Measurements from ENCODE around the gene GID4. TPM values are rescaled to one million over a fixed set of nuclear protein-coding genes. Genes with fewer than 3 reads are reported as not detected.

The GID4 gene
- total RNA-seq, 1 experiment from 2014 or later: 11.4 TPM

DNA sequence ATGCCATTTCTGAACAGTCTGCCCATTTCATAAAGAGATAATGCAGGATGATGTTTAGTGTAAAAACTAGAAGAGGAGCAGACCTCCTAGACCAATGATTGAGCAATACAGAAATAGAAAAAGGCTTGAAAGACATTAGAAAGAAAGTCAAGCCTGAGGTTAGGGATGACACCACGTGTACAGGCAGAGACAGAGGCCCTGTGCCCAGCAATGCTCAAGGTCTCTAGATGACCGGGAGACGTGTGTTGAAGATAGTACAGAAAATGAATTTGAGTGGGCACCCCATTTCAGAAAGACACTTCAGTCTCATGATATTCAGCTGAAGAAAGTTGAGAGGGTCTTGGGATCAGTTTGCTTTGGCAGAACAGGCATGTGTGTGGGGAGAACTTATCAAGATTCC is 5.4 kb downstream of the GID4 start:
- H3K4me1 ChIP-seq (ENCODE audit: insufficient read depth, low read length): no peaks in the 10 kb centered on the region; the same call in 1 of the 2 replicates
- no peak overlapping the region for H4K91ac ChIP-seq (ENCODE audit: insufficient read length, low read depth, low read length)
- H3K27ac Mint-ChIP-seq: peak overlapping the region in 1 of 3 experiments; percentile 45; a peak in 1 of 7 replicates
- H3T11ph ChIP-seq (ENCODE audit: low read length): no peak overlapping the region
- no peak overlapping the region for H3K14ac ChIP-seq (ENCODE audit: insufficient read depth, low read length)
- no peak overlapping the region for H2BK15ac ChIP-seq (ENCODE audit: low read depth, low read length)
- no peaks in the 10 kb centered on the region for H3K27me3 ChIP-seq (ENCODE audit: insufficient read depth, low read length)
- H3K23ac ChIP-seq (ENCODE audit: insufficient read length, low read depth, low read length): no peak overlapping the region
- H2AFZ ChIP-seq (ENCODE audit: low read length): no peak overlapping the region
- H2BK20ac ChIP-seq (ENCODE audit: low read depth, low read length, poor library complexity, severe bottlenecking): no peak overlapping the region
- H2BK5ac ChIP-seq (ENCODE audit: insufficient read length, low read length): no peak overlapping the region
- H3K9ac ChIP-seq (ENCODE audit: extremely low read depth, insufficient read length, low read length): no peak overlapping the region
- H2AK5ac ChIP-seq (ENCODE audit: insufficient read length, low read length): no peak overlapping the region
- H2BK12ac ChIP-seq (ENCODE audit: insufficient read length, low read depth, low read length): no peak overlapping the region
- no peaks in the 10 kb centered on the region for H3K9me3 Mint-ChIP-seq
- H4K20me1 ChIP-seq (ENCODE audit: control insufficient read depth, insufficient read depth, insufficient read length): no peaks in the 10 kb centered on the region
- H3K9me3 ChIP-seq (ENCODE audit: control insufficient read depth, low read depth, low read length): no peaks in the 10 kb centered on the region
- peaks cover 19 to 22% of the 10 kb centered on the region in 2 experiments for H3K4me1 Mint-ChIP-seq
- H3K56ac ChIP-seq (ENCODE audit: insufficient read length, low read depth, low read length): no peak overlapping the region
- no peak overlapping the region for H4K8ac ChIP-seq (replicated peaks; ENCODE audit: insufficient read length, low read depth, low read length)
- WGBS (ENCODE audit: extremely low coverage, insufficient read length, low lambda C conversion rate): no CpG with 5 or more reads among the region's 3 CpGs
- peaks cover 8% of the 10 kb centered on the region for H3K23me2 ChIP-seq (ENCODE audit: insufficient read length, low read depth, low read length, poor library complexity, severe bottlenecking)
- no peaks in the 10 kb centered on the region for H3K79me1 ChIP-seq (ENCODE audit: insufficient read depth, low read depth, low read length, poor library complexity, severe bottlenecking)
- no peak overlapping the region for H2BK120ac ChIP-seq (ENCODE audit: low read depth, low read length, poor library complexity, severe bottlenecking)
- peaks cover 11 to 28% (median 16%) of the 10 kb centered on the region in 3 experiments for H3K36me3 Mint-ChIP-seq (ENCODE audit: insufficient read depth in 1 of 3, low read depth in 3 of 3)
- H3K18ac ChIP-seq (ENCODE audit: insufficient read length, low read depth, low read length): no peak overlapping the region
- no peak overlapping the region for H3K4ac ChIP-seq (ENCODE audit: low read depth, low read length)
- no peaks in the 10 kb centered on the region for H3K79me2 ChIP-seq (ENCODE audit: insufficient read depth, low read length)
- no peak for DNase-seq
- H3K4me2 ChIP-seq (ENCODE audit: insufficient read depth, insufficient read length, low read length): no peak overlapping the region
- H4K5ac ChIP-seq (ENCODE audit: insufficient read length, low read depth, low read length): no peak overlapping the region
- TF ChIP-seq, protein P1, sequence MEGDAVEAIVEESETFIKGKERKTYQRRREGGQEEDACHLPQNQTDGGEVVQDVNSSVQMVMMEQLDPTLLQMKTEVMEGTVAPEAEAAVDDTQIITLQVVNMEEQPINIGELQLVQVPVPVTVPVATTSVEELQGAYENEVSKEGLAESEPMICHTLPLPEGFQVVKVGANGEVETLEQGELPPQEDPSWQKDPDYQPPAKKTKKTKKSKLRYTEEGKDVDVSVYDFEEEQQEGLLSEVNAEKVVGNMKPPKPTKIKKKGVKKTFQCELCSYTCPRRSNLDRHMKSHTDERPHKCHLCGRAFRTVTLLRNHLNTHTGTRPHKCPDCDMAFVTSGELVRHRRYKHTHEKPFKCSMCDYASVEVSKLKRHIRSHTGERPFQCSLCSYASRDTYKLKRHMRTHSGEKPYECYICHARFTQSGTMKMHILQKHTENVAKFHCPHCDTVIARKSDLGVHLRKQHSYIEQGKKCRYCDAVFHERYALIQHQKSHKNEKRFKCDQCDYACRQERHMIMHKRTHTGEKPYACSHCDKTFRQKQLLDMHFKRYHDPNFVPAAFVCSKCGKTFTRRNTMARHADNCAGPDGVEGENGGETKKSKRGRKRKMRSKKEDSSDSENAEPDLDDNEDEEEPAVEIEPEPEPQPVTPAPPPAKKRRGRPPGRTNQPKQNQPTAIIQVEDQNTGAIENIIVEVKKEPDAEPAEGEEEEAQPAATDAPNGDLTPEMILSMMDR (conservative IDR thresholded peaks at IDR 0.05): no peak
- no peaks in the 10 kb centered on the region for H3K27me3 Mint-ChIP-seq (ENCODE audit: low read depth)
- H3K4me3 Mint-ChIP-seq: no peak overlapping the region
- no peak overlapping the region for H3K27ac ChIP-seq (ENCODE audit: insufficient read length, low read depth, low read length)
